HCT116 (cell line): ENCODE data around the gene ZNF367. TPM values are rescaled to one million over a fixed set of nuclear protein-coding genes. Genes with fewer than 3 reads are reported as not detected.

Experiments
- ATAC-seq: fragments of 200-7000 bp; cut with Tn5 transposase; 2 replicates; pipeline ENCODE4 v1.9.1; 2020; ENCODE audit warnings: mild to moderate bottlenecking, moderate library complexity
- BruUV-seq: library from RNA; stranded (reverse); fragments of 400-500 nt; replicated peaks from 2 replicates; lab custom pipeline; 2021; lab: Mats Ljungman, UMichigan
- CTCF ChIA-PET: fragments of 300-600 bp; sonication (Branson Sonifier 250); formaldehyde crosslinking; loops from one replicate; lab custom pipeline; 2021; ENCODE audit warnings: antibody characterized with exemption; lab: Charles Lee
- POLR2A ChIA-PET: fragments of 300-600, 350-600 bp; sonication (Branson Sonifier 250); formaldehyde crosslinking; loops from one replicate; lab custom pipeline; 2021; ENCODE audit warnings: antibody characterized with exemption; lab: Charles Lee
- RAD21 ChIA-PET, 2 experiments: fragments of 300-600 bp; sonication (Branson Sonifier 250); formaldehyde crosslinking; loops; one replicate each; lab custom pipeline; 2023; ENCODE audit warnings: low total read pairs in 2 of 2; ENCODE audit not compliant: uncharacterized antibody in 2 of 2, unreplicated experiment in 2 of 2, low non-redundant PET in 1 of 2; lab: Charles Lee
- DNase-seq: peaks from one replicate; pipeline ENCODE4 v3.0.0-alpha.2; 2010; ENCODE audit warnings: low read depth, low spot score
- H2AFZ ChIP-seq: fragments of 200-600 bp; shearing (Covaris generic), sonication (generic); 2 replicates; pipeline ENCODE4 v1.6.1; 2017; ENCODE audit warnings: low read depth, mixed run types, mixed read lengths, antibody characterized with exemption, low read length; ENCODE audit not compliant: poor library complexity, severe bottlenecking
- H3K27ac ChIP-seq: 2 replicates; pipeline ENCODE4 v1.5.1; 2012; ENCODE audit warnings: low read depth, low read length
- H3K27me3 ChIP-seq: fragments of 200-600 bp; sonication (generic); 2 replicates; pipeline ENCODE4 v1.6.1; 2016; ENCODE audit warnings: mixed run types, low read length, mixed read lengths; ENCODE audit not compliant: insufficient read depth
- H3K36me3 ChIP-seq, 2 experiments: fragments of 200-500 bp in 1 of 2; fragments of 200-600 bp in 1 of 2; sonication (Bioruptor generic) in 1 of 2; sonication (generic) in 1 of 2; 2 replicates each; pipeline versions ENCODE4 v1.5.1 to v1.6.1; 2014 to 2016; ENCODE audit warnings: low read length in 2 of 2, inconsistent platforms in 1 of 2, mixed read lengths in 1 of 2, mixed run types in 1 of 2; ENCODE audit not compliant: insufficient read depth in 2 of 2, control insufficient read depth in 1 of 2
- H3K4me1 ChIP-seq, 2 experiments: fragments of 200-600 bp in 1 of 2; sonication (generic) in 1 of 2; 2 replicates each; pipeline versions ENCODE4 v1.5.1 to v1.6.1; 2012 to 2017; ENCODE audit warnings: low read length in 2 of 2, inconsistent platforms in 1 of 2, mild to moderate bottlenecking in 1 of 2, mixed read lengths in 1 of 2, mixed run types in 1 of 2, moderate library complexity in 1 of 2; ENCODE audit not compliant: insufficient read depth in 2 of 2, control insufficient read depth in 1 of 2
- H3K4me2 ChIP-seq: fragments of 200-600 bp; sonication (generic); 2 replicates; pipeline ENCODE4 v1.6.1; 2017; ENCODE audit warnings: mixed run types, low read length, mixed read lengths
- H3K4me3 ChIP-seq, 2 experiments: fragments of 200-600 bp in 1 of 2; sonication (generic) in 1 of 2; replicated peaks in 1 of 2; 2 replicates each; pipeline ENCODE4 v1.5.1; 2011 to 2016; ENCODE audit warnings: low read length in 2 of 2, control low read depth in 1 of 2, low read depth in 1 of 2, mild to moderate bottlenecking in 1 of 2, mixed read lengths in 1 of 2, mixed run types in 1 of 2
- H3K79me2 ChIP-seq: fragments of 200-600 bp; sonication (generic); 2 replicates; pipeline ENCODE4 v1.6.1; 2017; ENCODE audit warnings: mild to moderate bottlenecking, mixed run types, low read length, moderate library complexity, mixed read lengths; ENCODE audit not compliant: insufficient read depth
- H3K9ac ChIP-seq: fragments of 200-600 bp; sonication (generic); 2 replicates; pipeline ENCODE4 v1.6.1; 2016; ENCODE audit warnings: low read length, mixed read lengths
- H3K9me2 ChIP-seq: fragments of 200-600 bp; sonication (generic), shearing (Covaris generic); 2 replicates; pipeline ENCODE4 v1.6.1; 2017; ENCODE audit warnings: mixed run types, mild to moderate bottlenecking, moderate library complexity; ENCODE audit not compliant: insufficient read depth
- H3K9me3 ChIP-seq, 2 experiments: fragments of 200-500 bp in 1 of 2; fragments of 200-600 bp in 1 of 2; sonication (Bioruptor generic) in 1 of 2; sonication (generic) in 1 of 2; 2 replicates each; pipeline ENCODE4 v1.6.1; 2014 to 2017; ENCODE audit warnings: low read length in 2 of 2, mixed read lengths in 2 of 2, inconsistent platforms in 1 of 2, low read depth in 1 of 2, mild to moderate bottlenecking in 1 of 2, mixed run types in 1 of 2, moderate library complexity in 1 of 2; ENCODE audit not compliant: control insufficient read depth in 1 of 2, insufficient read depth in 1 of 2
- H4K20me1 ChIP-seq: fragments of 200-600 bp; sonication (generic), shearing (Covaris generic); 2 replicates; pipeline ENCODE4 v1.6.1; 2017; ENCODE audit warnings: mixed run types, mild to moderate bottlenecking, moderate library complexity; ENCODE audit not compliant: insufficient read depth
- CBX3 ChIP-seq: IDR thresholded peaks from 2 replicates; pipeline ENCODE4 v1.6.1; 2012; ENCODE audit warnings: low read depth
- EGR1 ChIP-seq: IDR thresholded peaks from 2 replicates; pipeline ENCODE4 v1.6.1; 2012; ENCODE audit warnings: low read depth
- ELF1 ChIP-seq: IDR thresholded peaks from 2 replicates; pipeline ENCODE4 v1.6.1; 2012; ENCODE audit warnings: low read depth, borderline replicate concordance
- EZH2 ChIP-seq: fragments of 200-600 bp; sonication (generic); IDR thresholded peaks from 2 replicates; pipeline ENCODE4 v1.6.1; 2017; ENCODE audit warnings: antibody characterized with exemption, mixed run types
- EZH2phosphoT487 ChIP-seq: fragments of 200-600 bp; IDR thresholded peaks from 2 replicates; pipeline ENCODE4 v1.6.1; 2018; ENCODE audit warnings: antibody characterized with exemption, borderline replicate concordance
- POLR2AphosphoS5 ChIP-seq: IDR thresholded peaks from 2 replicates; pipeline ENCODE4 v1.6.1; 2011; ENCODE audit warnings: mild to moderate bottlenecking, low read depth, low read length, moderate library complexity
- RAD21 ChIP-seq: IDR thresholded peaks from 2 replicates; pipeline ENCODE4 v1.6.1; 2012; ENCODE audit warnings: low read depth, mild to moderate bottlenecking
- SP1 ChIP-seq: IDR thresholded peaks from 2 replicates; pipeline ENCODE4 v1.6.1; 2012; ENCODE audit warnings: low read depth
- SRF ChIP-seq: IDR thresholded peaks from 2 replicates; pipeline ENCODE4 v1.6.1; 2012; ENCODE audit warnings: low read depth
- TCF7L2 ChIP-seq: IDR thresholded peaks from 2 replicates; pipeline ENCODE4 v1.7.0; 2011; ENCODE audit warnings: borderline replicate concordance, inconsistent platforms; ENCODE audit not compliant: insufficient read depth, insufficient read length; ENCODE audit errors: extremely low read depth
- YY1 ChIP-seq: IDR thresholded peaks from 2 replicates; pipeline ENCODE4 v1.6.1; 2011; ENCODE audit warnings: low read length, low read depth, moderate library complexity, mild to moderate bottlenecking; ENCODE audit not compliant: insufficient replicate concordance; ENCODE audit errors: extremely low read depth
- ZFX ChIP-seq: fragments of 450-650 bp; IDR thresholded peaks from 2 replicates; pipeline ENCODE4 v1.6.1; 2017
- ZNF274 ChIP-seq: fragments of 200-500 bp; sonication (Bioruptor generic); IDR thresholded peaks from 2 replicates; pipeline ENCODE4 v1.6.1; 2014; ENCODE audit warnings: mild to moderate bottlenecking, low read depth, low read length, inconsistent platforms
- intact Hi-C: fragments of 100-400 bp; cut with micrococcal nuclease; formaldehyde crosslinking; loops from 2 replicates; pipeline ENCODE4 v1.10.0; 2022
- total RNA-seq: library from RNA; stranded (reverse); gene quantifications from one replicate; pipeline ENCODE4 v1.2.1, GENCODE V29; 2021; ENCODE audit not compliant: unreplicated experiment
- TF ChIP-seq, protein P1 (sequence below): IDR thresholded peaks from 2 replicates; pipeline ENCODE4 v1.6.1; 2011; ENCODE audit warnings: mild to moderate bottlenecking, low read length, moderate library complexity; ENCODE audit not compliant: insufficient replicate concordance; ENCODE audit errors: extremely low read depth
- TF ChIP-seq, protein P2 (sequence below), 3 experiments: fragments of 200-600 bp in 1 of 3; sonication (generic) in 1 of 3; IDR thresholded peaks in 2 of 3; conservative IDR thresholded peaks in 1 of 3; 2 replicates each; pipeline ENCODE4 v1.5.1; 2012 to 2017; ENCODE audit warnings: low read depth in 2 of 3, low read length in 2 of 3, antibody characterized with exemption in 1 of 3, borderline replicate concordance in 1 of 3, control low read depth in 1 of 3, mild to moderate bottlenecking in 1 of 3, mixed read lengths in 1 of 3, mixed run types in 1 of 3, moderate library complexity in 1 of 3; ENCODE audit not compliant: insufficient read depth in 1 of 3
- TF ChIP-seq, protein P3 (sequence below): IDR thresholded peaks from 2 replicates; pipeline ENCODE4 v1.6.1; 2012
- TF ChIP-seq, protein P4 (sequence below): IDR thresholded peaks from 2 replicates; pipeline ENCODE4 v1.6.1; 2012

Gene ZNF367
- total RNA-seq, 1 experiment from 2014 or later, result 18.1 TPM

DNA sequence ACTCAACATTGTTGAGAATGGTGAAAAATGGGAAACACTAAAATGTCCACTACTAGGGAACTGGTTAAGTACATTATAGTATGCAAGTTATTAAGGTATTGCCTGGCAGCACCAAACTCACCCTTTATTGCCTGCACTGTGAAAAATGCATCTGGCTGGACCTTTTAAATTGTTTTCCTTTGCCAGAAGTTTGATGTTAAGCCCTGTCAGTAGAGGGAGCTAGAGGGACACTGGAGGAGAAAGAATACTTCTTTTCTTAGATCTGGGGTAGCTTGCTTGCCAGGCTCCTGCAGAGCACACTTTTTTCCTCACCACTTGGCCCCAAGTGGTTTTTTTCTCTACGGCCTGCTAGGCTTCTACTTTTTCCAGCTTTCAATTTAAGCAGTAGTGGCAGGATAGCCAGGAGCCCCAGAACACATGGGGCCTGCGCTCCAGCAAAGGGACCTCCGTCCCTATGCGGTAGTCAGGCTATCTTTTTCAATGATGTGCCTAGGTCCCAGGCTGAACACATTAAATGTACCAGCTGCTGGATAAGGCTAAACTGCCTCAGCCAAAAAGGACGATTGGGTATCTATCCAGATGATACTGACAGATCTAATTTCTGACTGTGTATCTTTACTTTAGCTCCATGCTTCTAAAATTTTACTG lies 23.8 kb upstream of the ZNF367 start:
- Histone ChIP-seq H3K36me3 (no peaks in the 10 kb centered on the region), H4K20me1 (no peaks in the 10 kb centered on the region), H3K4me3 (no peak overlapping the region), H3K27ac (no peak overlapping the region), H3K79me2 (no peaks in the 10 kb centered on the region), H3K27me3 (no peaks in the 10 kb centered on the region), H2AFZ (peak overlapping the region; percentile 43), H3K4me2 (no peak overlapping the region), H3K9me3 (0 out of 4 replicates have a peak, but pooled peaks cover 0 to 3% of the 10 kb centered on the region in 2 experiments), H3K4me1 (no peaks in the 10 kb centered on the region), H3K9me2 (no peaks in the 10 kb centered on the region), H3K9ac (no peak overlapping the region)
- no peak for DNase-seq
- RAD21 ChIA-PET, result interaction anchor here in 1 of 2 experiments (0.5 to 1.4 kb wide), 2 partner anchors 98 to 213 kb away, joined by 3 to 4 read pairs; no protein-coding TSS in a partner anchor
- ATAC-seq, result peak; percentile 61
- intact Hi-C loops, result no loop called here
- BruUV-seq, result no TSS peak
- TF ChIP-seq, protein P1, sequence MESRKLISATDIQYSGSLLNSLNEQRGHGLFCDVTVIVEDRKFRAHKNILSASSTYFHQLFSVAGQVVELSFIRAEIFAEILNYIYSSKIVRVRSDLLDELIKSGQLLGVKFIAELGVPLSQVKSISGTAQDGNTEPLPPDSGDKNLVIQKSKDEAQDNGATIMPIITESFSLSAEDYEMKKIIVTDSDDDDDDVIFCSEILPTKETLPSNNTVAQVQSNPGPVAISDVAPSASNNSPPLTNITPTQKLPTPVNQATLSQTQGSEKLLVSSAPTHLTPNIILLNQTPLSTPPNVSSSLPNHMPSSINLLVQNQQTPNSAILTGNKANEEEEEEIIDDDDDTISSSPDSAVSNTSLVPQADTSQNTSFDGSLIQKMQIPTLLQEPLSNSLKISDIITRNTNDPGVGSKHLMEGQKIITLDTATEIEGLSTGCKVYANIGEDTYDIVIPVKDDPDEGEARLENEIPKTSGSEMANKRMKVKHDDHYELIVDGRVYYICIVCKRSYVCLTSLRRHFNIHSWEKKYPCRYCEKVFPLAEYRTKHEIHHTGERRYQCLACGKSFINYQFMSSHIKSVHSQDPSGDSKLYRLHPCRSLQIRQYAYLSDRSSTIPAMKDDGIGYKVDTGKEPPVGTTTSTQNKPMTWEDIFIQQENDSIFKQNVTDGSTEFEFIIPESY, result no peak
- TF ChIP-seq ZNF274 (no peak), RAD21 (peak; percentile 68), EGR1 (no peak), EZH2phosphoT487 (no peak), ZFX (no peak), SRF (no peak), ELF1 (no peak), CBX3 (peak; percentile 57; the same call in 1 of the 2 replicates), TCF7L2 (no peak), EZH2 (no peak), POLR2AphosphoS5 (no peak), SP1 (no peak), YY1 (no peak)
- TF ChIP-seq, protein P2, sequence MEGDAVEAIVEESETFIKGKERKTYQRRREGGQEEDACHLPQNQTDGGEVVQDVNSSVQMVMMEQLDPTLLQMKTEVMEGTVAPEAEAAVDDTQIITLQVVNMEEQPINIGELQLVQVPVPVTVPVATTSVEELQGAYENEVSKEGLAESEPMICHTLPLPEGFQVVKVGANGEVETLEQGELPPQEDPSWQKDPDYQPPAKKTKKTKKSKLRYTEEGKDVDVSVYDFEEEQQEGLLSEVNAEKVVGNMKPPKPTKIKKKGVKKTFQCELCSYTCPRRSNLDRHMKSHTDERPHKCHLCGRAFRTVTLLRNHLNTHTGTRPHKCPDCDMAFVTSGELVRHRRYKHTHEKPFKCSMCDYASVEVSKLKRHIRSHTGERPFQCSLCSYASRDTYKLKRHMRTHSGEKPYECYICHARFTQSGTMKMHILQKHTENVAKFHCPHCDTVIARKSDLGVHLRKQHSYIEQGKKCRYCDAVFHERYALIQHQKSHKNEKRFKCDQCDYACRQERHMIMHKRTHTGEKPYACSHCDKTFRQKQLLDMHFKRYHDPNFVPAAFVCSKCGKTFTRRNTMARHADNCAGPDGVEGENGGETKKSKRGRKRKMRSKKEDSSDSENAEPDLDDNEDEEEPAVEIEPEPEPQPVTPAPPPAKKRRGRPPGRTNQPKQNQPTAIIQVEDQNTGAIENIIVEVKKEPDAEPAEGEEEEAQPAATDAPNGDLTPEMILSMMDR (IDR thresholded peaks at IDR 0.05 in 2 of 3, conservative IDR thresholded peaks at IDR 0.05 in 1 of 3; ENCODE audit: borderline replicate concordance in 1 of 3, insufficient read depth in 1 of 3, low read depth in 2 of 3, low read length in 2 of 3), result peak; percentile 47 to 66 (median 62); a peak in 5 of 6 replicates
- TF ChIP-seq, protein P3, sequence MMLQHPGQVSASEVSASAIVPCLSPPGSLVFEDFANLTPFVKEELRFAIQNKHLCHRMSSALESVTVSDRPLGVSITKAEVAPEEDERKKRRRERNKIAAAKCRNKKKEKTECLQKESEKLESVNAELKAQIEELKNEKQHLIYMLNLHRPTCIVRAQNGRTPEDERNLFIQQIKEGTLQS, result no peak
- TF ChIP-seq, protein P4, sequence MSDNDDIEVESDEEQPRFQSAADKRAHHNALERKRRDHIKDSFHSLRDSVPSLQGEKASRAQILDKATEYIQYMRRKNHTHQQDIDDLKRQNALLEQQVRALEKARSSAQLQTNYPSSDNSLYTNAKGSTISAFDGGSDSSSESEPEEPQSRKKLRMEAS, result no peak
- POLR2A ChIA-PET, result no interaction called here
- CTCF ChIA-PET, result interaction anchor here (0.8 to 1.5 kb wide), 3 partner anchors 9 to 223 kb away, joined by 3 to 10 read pairs (median 3); partner anchors contain the start of gene HABP4
